GM12878 (cell line): ENCODE results near the gene COL13A1. TPM values are rescaled to one million over a fixed set of nuclear protein-coding genes. Genes with fewer than 3 reads are reported as not detected.

Experiments
- ATF2 ChIP-seq: IDR thresholded peaks from 2 replicates; pipeline ENCODE4 v1.6.1; 2012; ENCODE audit warnings: low read length, inconsistent platforms
- FOXK2 ChIP-seq: fragments of 450-650 bp; IDR thresholded peaks from 2 replicates; pipeline ENCODE4 v1.6.1; 2017; ENCODE audit warnings: mild to moderate bottlenecking, moderate library complexity
- IRF4 ChIP-seq: IDR thresholded peaks from 2 replicates; pipeline ENCODE4 v1.6.1; 2011; ENCODE audit warnings: low read depth, low read length
- IRF5 ChIP-seq: fragments of 450-650 bp; IDR thresholded peaks from 2 replicates; pipeline ENCODE4 v1.6.1; 2017; ENCODE audit warnings: borderline replicate concordance
- MTA3 ChIP-seq: IDR thresholded peaks from 2 replicates; pipeline ENCODE4 v1.6.1; 2012; ENCODE audit warnings: low read length, inconsistent platforms, borderline replicate concordance
- POU2F2 ChIP-seq: IDR thresholded peaks from 3 replicates; pipeline ENCODE4 v1.6.1; 2011; ENCODE audit warnings: low read depth, mild to moderate bottlenecking, low read length, borderline replicate concordance
- PRDM15 ChIP-seq: fragments of 450-650 bp; formaldehyde crosslinking; IDR thresholded peaks from 2 replicates; pipeline ENCODE4 v1.4.0; 2020; ENCODE audit warnings: mild to moderate bottlenecking, moderate library complexity
- RAD21 ChIP-seq: IDR thresholded peaks from 2 replicates; pipeline ENCODE4 v1.6.1; 2011; ENCODE audit warnings: mild to moderate bottlenecking, low read depth, low read length, moderate library complexity; ENCODE audit not compliant: insufficient read depth
- RB1 ChIP-seq: fragments of 450-650 bp; formaldehyde crosslinking; IDR thresholded peaks from 2 replicates; pipeline ENCODE4 v1.6.1; 2017; ENCODE audit warnings: mild to moderate bottlenecking, borderline replicate concordance
- SIX5 ChIP-seq: IDR thresholded peaks from 2 replicates; pipeline ENCODE4 v1.6.1; 2011; ENCODE audit warnings: mild to moderate bottlenecking, low read depth, low read length, moderate library complexity; ENCODE audit not compliant: severe bottlenecking
- SUZ12 ChIP-seq: fragments of 200-600 bp; sonication (generic); IDR thresholded peaks from one replicate; pipeline ENCODE4 v1.6.1; 2018; ENCODE audit warnings: antibody characterized with exemption, mild to moderate bottlenecking; ENCODE audit not compliant: unreplicated experiment
- ZNF384 ChIP-seq: IDR thresholded peaks from 2 replicates; pipeline ENCODE4 v1.6.1; 2012; ENCODE audit warnings: low read depth, mild to moderate bottlenecking, low read length, improper control_type of control experiment, borderline replicate concordance
- polyA plus RNA-seq, 11 experiments: library from polyadenylated mRNA; depleted of rRNA in 4 of 11; unstranded in 6 of 11; stranded (reverse) in 5 of 11; fragments of >200 nt; fragmentation: Nextera tagmentation in 4 of 11; fragmentation: Illumina TruSeq in 1 of 11; extraction: Ambion mirVana in 4 of 11; extraction: Trizol in 1 of 11; gene quantifications; 1 replicate in 1 of 11; 2 replicates in 10 of 11; pipeline versions ENCODE4 v1.2.1 to v1.2.3, GENCODE V29; 2011 to 2016; ENCODE audit warnings: inconsistent platforms in 2 of 11, missing spikeins in 2 of 11, low read depth in 1 of 11
- total RNA-seq, 4 experiments: library from RNA; depleted of rRNA in 3 of 4; stranded (reverse); fragments of >200 nt in 3 of 4; fragmentation: Illumina TruSeq in 1 of 4; extraction: Trizol in 1 of 4; gene quantifications; 2 replicates each; pipeline versions ENCODE4 v1.2.1 to v1.2.3, GENCODE V29; 2013 to 2021

COL13A1 gene
- total and polyA plus RNA-seq, 10 of the 15 experiments (the other 5 are each of a cell fraction or from before 2014, with no cell fraction given), result 0.03 to 0.15 (median 0.05) TPM; not detected in 7

GRCh38 chr10:69911613-69912528, 110.2 kb downstream of the COL13A1 start (continued):
- TF ChIP-seq PRDM15 (CRISPR knock-in tag) (no peak), IRF4 (no peak), MTA3 (no peak), ATF2 (no peak), IRF5 (no peak), ZNF384 (no peak), FOXK2 (no peak), SIX5 (no peak), SUZ12 (no peak), RB1 (no peak), POU2F2 (no peak), RAD21 (no peak)
